Activated effector memory CD4-positive, alpha-beta T cell treated with Interleukin-2 at 50 U/mL for 16 hours (primary cell): ENCODE measurements around the gene SUMO4.

Source experiments
- DNase-seq: peaks from one replicate; pipeline ENCODE4 v3.0.0-alpha.2; 2020

SUMO4 gene

DNA sequence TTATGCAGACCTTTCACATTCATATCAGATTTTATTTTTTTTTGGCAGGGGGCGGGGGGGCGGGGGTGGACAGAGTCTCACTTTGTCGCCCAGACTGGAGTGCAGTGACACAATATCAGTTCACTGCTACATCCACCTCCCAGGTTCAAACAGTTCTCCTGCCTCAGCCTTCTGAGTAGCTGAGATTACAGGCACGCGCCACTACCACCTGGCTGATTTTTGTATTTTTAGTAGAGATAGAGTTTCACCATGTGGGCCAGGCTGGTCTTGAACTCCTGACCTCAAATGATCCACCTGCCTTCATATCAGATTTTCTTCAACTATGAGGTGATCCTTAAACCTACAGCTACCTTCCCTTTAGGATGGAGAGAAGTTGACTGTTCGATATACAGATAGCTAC, 8.0 kb upstream of the SUMO4 start:
- no peak for DNase-seq

DNA sequence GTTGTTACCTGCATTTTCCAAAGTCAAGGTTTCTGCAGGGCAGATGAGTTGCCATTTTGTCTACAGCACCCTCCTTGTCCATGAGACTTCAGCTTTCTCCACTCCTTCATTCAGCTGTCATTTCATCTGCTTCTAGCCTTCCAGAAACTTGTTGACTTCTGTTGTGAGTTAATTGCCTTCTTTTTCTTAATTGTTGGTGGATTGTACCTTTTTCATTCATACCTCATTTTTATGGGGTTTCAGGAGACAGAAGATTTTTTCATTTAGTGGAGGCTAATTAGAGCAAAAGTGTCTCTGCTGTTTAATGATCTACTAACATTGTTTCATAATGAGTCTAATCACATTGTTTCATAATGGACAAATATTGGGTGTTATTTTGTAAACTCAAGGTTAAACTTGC, 7.5 kb upstream of the SUMO4 start:
- DNase-seq = no peak

DNA sequence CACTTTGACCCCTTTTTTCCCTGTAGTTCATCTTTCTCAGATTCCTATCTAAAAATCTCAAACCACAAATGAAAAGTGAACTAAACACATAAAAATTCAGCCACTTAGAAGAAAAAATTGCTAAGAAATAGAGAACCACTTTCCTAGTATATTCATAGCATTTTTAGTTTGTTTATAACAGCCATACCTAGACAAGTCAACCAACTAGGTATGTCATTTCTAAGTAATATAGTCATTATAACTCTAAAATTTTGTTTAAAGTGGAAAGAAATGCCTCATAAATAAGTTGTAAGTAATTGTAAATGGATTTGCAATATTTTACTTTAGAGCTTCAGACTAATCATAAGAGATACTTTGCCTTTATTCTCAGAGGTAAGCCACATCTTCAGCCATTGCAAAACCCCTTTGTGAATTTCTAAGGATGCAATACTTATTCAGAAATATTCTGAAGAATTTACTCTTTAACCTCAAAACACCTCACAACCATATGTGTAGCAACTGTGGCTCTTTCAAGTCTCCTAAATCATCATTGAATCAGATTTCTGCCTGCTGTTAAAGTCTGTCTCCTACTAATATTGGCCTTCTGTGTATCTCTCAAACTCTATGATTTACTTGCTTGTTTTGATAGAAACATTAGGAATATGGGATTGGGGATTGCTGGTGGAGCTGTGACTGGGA, 6.9 kb upstream of the SUMO4 start:
- no peak for DNase-seq

DNA sequence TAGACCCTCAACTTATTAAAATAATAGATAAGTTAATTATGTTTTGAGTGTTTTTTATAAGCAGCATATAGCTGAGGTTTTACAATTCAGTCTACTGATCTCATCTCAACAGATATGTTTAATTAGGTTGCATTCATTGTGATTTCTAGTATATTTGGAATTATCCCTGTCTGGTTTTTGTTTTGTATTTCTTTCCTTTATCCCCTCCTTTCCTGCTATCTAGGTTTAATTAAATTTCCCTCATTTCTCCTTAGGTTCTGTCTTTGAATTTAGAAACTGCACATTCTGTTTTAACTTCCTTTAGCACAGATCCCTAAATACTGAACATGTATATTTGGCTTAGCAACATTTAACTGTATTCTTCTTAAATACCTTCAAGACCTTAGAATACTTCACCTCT, 4.9 kb upstream of the SUMO4 start:
- no peak for DNase-seq

DNA sequence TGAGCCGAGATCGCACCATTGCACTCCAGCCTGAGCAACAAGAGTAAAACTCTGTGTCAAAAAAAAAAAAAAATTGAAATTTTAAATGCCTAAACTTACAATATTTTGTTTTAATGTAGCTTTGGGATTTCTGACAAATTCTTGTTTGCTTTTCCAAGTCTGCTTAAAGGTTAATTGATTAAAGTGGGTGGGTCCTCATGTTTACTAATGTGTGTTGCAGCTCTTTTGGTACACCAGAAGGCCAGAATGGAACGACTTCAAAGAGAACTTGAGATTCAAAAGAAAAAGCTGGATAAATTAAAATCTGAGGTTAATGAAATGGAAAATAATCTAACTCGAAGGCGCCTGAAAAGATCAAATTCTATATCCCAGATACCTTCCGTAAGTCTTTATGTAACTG, 2.7 kb upstream of the SUMO4 start:
- no peak for DNase-seq

DNA sequence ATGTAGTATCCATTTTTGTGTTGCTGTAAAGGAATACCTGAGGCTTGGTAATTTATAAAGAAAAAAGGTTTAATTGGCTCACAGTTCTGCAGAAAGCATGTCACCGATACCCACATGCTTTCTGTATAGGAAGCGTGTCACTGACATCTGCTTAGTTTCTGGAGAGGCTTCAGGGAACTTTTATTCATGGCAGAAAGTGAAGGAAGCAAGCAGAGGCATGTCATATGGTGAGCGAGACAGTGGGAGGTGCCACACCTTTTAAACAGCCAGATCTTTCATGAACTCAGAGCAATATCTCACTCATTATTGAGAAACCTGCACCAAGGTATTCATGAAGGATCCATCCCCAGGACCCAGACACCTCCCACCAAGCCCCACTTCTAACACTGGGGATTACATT, 3.5 kb downstream of the SUMO4 start:
- DNase-seq = no peak

DNA sequence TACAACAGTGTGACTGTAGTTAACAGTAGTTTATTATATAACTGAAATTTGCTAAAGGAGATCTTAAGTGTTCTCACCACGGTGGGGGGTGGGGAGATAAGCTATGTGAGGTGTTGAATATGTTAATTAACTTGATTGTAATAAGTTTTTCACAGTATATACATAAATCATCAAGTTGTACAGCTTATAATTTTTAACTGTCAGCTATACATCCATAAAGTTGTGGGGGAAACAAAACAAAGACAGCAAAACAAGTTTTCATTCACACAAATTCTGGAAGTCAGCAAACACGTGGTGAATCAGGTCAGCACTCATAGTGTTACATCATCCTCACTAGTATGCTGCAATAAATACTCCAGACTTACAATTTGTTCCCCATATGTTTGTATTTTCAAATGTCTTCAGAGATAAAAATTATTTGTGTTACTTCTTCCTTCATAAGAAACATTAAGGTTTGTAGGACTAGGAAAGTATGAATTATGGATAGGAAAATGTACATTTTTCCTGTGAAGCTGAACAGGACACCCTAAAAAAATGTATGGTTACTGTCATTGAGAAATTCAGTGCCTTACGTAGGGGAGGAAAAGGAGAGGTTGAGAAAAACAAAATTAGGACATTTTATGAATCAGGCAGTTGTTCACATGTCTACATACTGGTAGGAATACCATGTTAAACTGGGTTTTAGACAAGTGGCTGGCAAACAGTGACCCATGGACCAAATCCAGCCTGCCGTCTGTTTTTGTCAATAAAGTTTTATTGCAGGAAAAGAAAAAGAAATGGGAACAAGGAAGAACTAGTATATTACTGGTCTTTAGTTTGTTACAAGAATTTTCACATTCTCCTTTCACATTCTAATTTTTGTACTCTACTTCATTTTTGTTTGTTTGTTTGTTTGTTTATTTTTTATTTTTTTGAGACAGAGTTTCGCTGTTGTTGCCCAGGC, 6.0 kb downstream of the SUMO4 start:
- no peak for DNase-seq

DNA sequence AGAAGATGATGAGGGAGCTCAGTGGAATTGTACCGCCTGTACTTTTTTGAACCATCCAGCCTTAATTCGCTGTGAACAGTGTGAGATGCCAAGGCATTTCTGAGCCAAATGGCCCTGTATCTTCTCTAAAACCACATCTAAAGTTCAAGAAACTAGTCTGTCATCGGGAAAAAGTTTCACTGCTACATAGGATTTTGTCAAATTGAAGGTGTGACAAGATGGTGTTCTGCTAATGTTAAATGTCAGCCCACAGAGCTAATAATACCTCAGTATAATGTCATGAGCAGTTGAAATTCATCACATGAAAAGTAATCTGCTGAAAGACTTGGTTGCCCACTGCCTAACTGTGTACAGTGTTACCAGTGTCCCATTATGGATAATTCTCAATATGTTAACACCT, 9.6 kb downstream of the SUMO4 start:
- no peak for DNase-seq

DNA sequence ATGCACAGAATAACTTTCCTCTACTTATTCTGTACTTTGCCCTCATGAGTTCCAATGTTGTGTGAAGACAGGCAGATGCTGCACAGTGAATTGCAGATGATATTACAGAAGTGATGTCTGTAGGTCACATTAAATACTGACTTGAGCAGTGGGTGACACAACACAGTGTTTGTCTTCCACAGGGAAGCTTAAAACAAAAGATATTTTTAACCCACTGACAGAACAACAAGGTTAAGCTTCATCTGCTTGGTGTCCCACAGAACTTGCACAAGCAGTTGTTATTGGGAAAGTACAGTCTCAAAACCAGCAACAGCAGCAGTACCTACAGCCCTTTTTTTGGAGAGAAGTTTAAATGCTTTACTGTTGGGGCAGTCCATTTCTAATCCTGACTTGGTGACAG, 10.5 kb downstream of the SUMO4 start:
- no peak for DNase-seq

DNA sequence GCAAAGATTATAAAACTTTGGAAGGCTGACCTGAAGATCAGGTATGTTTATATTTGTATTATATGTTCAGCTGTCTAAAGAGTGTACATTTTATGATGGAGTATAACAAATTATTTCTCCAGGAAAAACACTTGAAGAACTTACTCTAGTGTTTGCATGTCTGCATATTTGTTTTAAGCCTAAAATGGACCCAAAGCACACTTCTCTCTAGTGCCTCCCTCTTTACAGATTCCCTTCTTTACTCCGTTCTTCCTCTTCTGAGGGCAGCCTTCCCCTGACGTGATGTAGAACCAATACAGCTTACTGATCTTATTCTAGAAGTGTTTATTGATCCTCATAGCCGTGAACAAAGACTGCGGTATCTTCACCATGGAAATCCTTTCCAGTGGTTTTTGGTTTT, 13.9 kb downstream of the SUMO4 start:
- DNase-seq = no peak

DNA sequence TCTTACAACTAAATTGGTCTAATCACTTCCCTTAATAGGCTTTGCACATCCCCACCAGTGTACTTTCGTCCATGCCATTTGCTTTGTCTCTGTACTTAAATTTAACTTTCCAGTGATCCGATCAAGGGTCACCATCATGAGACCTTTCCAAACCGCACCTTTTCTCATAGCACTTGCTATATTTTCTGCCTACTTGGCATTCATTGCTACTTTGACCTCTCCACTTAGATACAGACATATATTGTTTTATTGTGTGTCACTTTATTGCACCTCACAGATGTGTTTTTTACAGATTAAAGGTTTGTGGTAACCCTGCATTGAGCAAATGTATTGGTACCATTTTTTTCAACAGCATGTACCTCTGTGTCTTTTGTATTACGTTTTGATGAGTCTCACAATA, 14.8 kb downstream of the SUMO4 start:
- no peak for DNase-seq

DNA sequence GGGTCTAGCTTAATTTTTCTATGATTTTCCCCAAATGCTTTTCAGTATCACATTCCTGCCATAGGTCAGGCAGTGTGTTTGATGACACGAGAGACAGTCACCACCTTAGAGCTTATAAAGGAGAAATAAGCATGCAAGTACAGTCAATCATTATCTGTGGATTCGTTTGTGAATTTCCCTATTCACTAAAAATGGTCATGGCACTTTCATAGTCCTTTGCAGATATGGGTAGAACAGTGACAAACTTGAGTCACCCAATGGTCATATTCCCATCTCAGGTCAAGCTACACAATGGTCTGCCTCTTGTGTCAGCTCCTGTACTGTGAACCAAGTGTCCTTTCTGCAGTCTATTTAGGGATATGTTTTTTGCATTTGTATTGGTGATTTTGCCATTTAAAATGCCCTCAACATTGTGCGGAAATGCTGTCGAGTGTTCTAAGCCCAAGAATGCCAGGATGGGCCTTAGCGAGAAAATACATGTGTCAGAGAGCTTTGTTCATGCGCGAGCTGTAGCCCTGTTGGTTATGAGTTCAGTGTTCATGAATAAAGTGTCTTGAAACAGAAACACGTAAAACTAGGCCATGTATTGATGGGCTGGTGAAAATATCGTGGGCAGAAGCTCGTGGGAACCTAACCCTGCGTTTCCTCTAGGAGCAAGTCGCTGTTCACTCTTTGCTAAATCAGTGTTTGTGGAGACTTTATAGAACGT, 19.8 kb downstream of the SUMO4 start:
- DNase-seq = no peak

DNA sequence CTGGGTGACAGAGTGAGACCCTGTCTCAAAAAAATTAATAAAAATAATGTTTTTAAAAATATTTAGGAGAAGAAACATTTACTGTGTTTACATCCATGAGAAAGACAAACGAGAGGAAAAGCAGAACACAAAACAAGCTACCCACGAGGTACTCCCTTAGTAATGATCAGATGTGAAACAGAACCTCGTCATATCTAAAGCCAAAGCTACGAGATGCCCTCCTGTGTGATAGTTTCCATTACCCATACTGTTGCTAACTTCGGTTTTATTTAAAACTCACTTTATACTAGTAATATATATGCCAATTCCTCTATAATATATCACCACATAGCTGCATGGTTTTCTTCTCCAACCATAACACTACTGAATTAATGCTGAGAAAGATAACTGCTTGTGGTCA, 21.1 kb downstream of the SUMO4 start:
- no peak for DNase-seq

DNA sequence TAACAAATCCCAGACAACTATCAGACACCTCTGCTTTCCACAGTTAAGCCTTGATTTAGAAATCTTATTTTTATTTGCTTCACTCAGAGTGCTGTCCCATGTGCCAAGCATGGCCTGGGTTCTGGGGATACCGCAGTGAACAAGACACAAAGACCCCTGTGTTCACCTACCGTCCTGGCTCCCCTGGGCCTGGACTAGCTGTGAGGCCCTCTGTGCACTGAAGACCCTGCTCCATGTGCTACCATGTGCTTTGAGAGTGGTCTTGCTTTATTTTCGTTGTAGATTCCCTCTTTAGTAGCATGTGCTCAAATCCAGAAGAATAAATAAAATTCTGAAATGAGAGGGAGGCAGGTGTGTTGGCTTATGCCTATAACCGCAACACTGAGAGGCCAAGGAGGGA, 22.5 kb downstream of the SUMO4 start:
- no peak for DNase-seq

DNA sequence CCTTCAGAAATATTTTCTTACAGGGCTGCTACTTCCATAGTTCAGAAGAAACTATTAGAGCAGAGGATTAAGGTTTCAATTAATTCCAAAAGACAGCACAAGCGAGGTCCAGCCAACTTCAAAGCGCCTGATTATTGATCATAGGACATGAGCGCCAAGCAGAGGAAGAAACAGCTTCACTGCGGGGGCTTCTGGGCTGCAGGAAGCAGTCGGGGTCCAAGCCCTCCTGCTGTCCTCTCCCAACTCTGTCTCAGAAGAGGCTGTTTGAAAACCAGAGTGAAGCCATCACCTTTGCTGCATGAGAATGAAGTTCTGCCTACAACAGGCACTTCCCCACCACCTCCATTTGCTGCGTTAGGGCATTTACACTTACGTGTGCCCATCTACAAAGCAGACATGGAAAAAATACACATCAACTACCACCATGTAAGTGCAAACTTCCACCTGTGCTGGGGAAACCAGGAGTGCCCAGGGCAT, 23.9 kb downstream of the SUMO4 start:
- DNase-seq = no peak

DNA sequence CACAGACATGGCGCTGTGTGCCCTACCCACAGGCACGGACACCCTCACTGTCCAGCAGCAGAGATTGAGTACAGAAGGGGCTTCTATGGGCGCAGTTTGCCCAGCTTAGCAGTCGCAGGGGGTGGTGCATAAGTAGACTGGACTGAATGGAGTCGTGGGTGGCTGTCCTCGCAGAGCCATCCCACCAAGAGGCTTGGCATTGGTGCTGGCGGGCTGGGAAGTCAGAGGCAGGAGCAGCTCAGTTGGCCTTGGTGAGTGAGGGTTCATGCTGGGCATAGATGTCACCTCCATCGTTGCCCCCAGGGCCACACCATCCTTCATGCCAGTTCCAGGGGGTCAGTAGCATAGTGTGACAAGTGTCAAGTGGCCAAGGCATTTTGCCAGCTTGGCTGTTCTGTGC, 25.2 kb downstream of the SUMO4 start:
- DNase-seq = no peak

DNA sequence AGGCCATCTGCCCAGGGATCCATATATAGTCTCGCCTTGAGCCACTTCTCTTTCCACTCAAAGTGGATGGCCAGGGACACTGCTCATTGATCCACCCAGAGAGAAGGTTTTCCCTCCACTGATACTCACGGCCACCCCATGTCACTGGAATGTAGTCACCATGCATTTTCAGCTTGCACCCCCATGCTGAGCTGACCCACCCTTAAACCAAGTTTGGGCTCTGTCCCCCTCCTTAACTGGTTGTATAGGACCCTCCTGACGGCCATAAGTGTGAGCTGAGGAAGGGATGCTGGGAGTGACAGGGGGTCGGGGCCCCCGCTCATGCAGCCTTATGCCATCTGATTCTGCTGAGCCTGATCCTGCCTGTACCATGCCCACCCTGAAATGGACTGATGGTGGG, 25.7 kb downstream of the SUMO4 start:
- DNase-seq = no peak

DNA sequence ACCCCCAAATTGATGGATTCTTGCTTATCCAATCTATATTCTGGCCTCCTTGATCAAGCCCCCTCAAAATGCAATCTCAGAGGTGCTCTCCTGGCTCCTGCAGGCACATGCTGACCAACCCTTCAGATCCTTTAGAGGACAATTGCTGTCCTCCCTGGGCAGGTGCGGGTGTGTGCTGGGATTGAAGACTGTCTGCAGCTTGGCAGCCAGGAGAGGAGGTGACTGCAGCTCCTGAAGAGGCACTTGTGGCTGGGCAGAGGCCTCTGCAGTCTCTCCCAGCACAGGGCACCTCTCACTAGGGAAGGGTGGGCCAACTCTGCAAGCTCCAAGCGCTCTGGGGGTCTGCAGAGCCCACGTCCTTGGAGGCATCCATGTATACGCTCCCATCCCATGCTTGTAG, 28.5 kb downstream of the SUMO4 start:
- no peak for DNase-seq

DNA sequence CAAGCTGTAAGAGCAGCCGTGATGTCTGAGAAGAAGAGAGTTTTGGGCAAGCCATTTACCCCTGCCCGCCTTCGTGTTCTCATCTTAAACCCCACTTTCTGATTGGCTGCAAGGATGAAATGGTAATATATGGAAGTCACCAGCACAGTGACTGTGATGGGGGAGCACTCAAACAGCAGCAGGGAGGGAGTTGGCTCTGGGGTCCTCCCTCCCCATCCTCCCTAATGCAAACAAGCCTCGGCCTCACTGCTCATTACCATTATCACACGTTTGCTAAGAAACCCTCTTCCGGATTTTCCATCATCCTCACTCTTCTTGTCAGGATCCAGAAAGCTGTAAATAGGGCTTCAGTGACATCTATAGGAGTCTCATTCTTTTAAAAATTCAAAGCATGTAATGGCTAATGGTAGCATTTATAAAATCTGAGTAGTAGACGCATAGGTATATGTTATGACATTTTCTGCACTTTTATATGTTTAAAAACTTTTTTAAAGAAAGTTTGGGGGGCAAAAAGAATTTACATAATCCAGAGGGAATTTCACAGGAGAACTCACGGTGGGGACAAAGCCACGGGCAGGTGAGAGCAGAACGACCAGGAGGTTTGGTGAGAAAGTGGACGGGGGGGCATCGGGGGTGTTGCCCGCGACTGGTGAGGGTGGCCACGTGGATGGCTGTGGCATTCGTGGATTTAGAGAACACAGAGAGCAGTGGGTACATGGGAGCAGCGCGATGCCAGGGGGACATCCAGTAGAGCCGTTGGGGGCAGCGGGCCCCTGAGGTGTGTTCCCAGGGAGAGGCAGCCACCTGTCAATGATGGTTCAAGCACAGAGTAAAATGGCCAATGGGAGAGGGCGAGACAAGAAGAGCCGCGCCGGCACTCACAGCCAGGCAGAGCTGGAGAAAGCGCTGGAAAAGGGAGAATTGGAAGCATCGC, 29.6 kb downstream of the SUMO4 start:
- DNase-seq = no peak

DNA sequence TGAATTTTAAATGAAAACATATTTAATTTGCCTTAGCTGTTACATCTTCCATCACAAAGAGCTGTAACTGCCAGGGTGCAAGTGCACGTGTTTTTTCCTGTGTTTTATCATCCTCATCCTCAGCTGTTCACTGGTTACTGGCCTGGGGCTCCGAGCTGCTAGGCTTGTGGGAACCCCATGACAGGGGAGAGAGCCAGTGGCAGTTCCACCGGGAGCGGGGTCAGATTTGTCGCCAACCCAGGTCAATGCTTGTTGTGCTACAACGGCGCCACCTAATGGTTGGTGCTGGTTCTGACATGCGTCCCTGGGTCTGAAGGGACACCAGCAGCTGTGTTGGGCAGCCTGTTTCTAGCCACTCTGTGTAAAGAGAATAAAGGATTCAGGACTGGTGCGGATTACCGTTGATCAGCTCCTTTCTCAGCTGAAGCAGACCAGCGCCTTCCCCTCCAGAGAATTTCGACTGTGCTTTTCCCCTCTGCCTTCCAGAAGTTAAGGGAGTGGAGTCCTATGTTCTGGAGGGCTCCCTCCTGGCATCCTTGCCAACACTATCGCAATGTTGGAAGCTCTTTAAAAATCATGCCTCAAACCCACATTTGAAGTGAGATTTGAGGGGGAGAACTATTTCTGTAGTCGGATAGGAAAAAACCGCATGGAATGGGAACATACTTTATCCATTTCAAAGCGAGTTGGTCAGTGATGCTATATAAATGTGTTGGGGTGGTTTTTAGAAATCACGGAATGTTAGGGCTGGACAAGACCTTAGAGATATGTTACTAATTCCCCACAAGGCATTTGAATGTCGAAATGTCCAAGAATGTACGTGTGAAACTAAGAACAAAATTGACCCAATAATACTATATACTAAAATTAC, 32.1 kb downstream of the SUMO4 start:
- DNase-seq = peak; percentile 76

DNA sequence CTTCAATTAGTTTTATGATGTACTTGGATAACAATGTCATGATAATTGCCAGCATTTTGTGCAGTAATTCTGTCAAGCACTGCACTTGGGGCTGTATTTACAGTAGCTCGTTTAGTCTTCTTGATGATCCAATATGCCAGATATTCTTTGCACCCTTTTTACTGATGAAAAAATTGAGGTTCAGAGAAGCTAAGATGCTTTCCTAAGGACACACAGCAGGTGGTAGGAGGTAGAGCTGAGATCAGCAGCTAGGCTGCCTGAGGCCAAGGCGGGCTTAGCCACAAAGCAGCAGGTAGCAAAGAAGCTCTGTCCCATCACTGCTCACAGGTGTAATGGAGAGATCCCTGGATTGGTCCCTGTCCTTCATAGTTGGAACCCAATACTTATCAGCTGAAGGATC, 33.3 kb downstream of the SUMO4 start:
- no peak for DNase-seq

DNA sequence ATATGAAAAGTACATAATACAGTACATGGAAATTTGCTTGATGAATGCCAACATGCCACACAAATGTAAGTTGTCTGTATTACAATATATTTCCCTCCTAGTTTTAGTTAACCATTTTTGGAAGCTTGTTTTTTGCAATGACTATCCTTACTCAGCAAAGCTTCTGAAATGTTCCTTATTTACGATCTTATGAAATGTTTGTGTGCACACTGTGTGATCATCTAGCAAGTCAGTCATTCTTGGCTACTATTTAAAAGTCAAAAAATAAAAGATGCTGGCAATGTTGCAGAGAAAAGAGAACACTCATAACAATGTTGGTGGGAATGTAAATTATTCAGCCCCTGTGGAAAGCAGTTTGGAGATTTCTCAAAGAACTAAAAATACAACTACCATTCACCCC, 33.8 kb downstream of the SUMO4 start:
- DNase-seq = no peak
